DOHH2 (cell line): ENCODE results near the gene HLA-DMA.
A peak's percentile ranks its signal among the peaks of the same experiment; 100 is the strongest.

Experiments used
- H3F3A ChIP-seq: fragments of 200-600 bp; sonication (generic), shearing (Covaris generic); 2 replicates; pipeline ENCODE4 v1.6.0; 2016; ENCODE audit warnings: antibody characterized with exemption, mild to moderate bottlenecking; ENCODE audit not compliant: control insufficient read depth, insufficient read depth
- H3K27ac ChIP-seq: fragments of 200-600 bp; sonication (generic); 2 replicates; pipeline ENCODE4 v1.5.1; 2014; ENCODE audit warnings: low read depth, mild to moderate bottlenecking, low read length, moderate library complexity
- H3K27me3 ChIP-seq: fragments of 200-600 bp; sonication (generic); 2 replicates; pipeline ENCODE4 v1.6.1; 2014; ENCODE audit warnings: mild to moderate bottlenecking, low read length, mixed read lengths; ENCODE audit not compliant: control insufficient read depth
- H3K36me3 ChIP-seq: fragments of 200-600 bp; sonication (generic); 2 replicates; pipeline ENCODE4 v1.6.1; 2014; ENCODE audit warnings: mild to moderate bottlenecking, low read length, moderate library complexity, mixed read lengths; ENCODE audit not compliant: control insufficient read depth
- H3K4me1 ChIP-seq: fragments of 200-600 bp; sonication (generic); 2 replicates; pipeline ENCODE4 v1.6.1; 2014; ENCODE audit warnings: mild to moderate bottlenecking, low read length, mixed read lengths; ENCODE audit not compliant: control insufficient read depth
- H3K4me2 ChIP-seq: fragments of 200-600 bp; sonication (generic); 2 replicates; pipeline ENCODE4 v1.6.0; 2014; ENCODE audit warnings: mild to moderate bottlenecking, low read length, moderate library complexity
- H3K4me3 ChIP-seq: fragments of 200-600 bp; sonication (generic); 2 replicates; pipeline ENCODE4 v1.5.1; 2014; ENCODE audit warnings: mild to moderate bottlenecking, low read length, mixed read lengths
- H3K79me2 ChIP-seq: fragments of 200-600 bp; sonication (generic); 2 replicates; pipeline ENCODE4 v1.6.1; 2014; ENCODE audit warnings: mild to moderate bottlenecking, low read length, mixed read lengths; ENCODE audit not compliant: control insufficient read depth
- H3K9me2 ChIP-seq: fragments of 200-600 bp; sonication (generic); replicated peaks from 2 replicates; pipeline ENCODE4 v1.6.1; 2014; ENCODE audit warnings: mild to moderate bottlenecking, low read length, mixed read lengths; ENCODE audit not compliant: control insufficient read depth
- H3K9me3 ChIP-seq: fragments of 200-600 bp; sonication (generic); 2 replicates; pipeline ENCODE4 v1.6.1; 2014; ENCODE audit warnings: antibody characterized with exemption, low read length, mixed read lengths; ENCODE audit not compliant: control insufficient read depth, insufficient read depth
- H4K20me1 ChIP-seq: fragments of 200-600 bp; sonication (generic); 2 replicates; pipeline ENCODE4 v1.6.0; 2014; ENCODE audit warnings: low read depth, mild to moderate bottlenecking, antibody characterized with exemption, low read length, moderate library complexity; ENCODE audit not compliant: control insufficient read depth, insufficient read depth
- EZH2phosphoT487 ChIP-seq: fragments of 200-600 bp; sonication (generic); IDR thresholded peaks from 2 replicates; pipeline ENCODE4 v1.6.1; 2017; ENCODE audit warnings: borderline replicate concordance, mild to moderate bottlenecking, antibody characterized with exemption, low read length, moderate library complexity, mixed read lengths
- TF ChIP-seq, protein P1 (sequence below): fragments of 200-600 bp; sonication (generic); IDR thresholded peaks from one replicate; pipeline ENCODE4 v1.5.1; 2014; ENCODE audit warnings: antibody characterized with exemption, mild to moderate bottlenecking, low read depth, low read length; ENCODE audit not compliant: poor library complexity, severe bottlenecking

HLA-DMA gene

DNA sequence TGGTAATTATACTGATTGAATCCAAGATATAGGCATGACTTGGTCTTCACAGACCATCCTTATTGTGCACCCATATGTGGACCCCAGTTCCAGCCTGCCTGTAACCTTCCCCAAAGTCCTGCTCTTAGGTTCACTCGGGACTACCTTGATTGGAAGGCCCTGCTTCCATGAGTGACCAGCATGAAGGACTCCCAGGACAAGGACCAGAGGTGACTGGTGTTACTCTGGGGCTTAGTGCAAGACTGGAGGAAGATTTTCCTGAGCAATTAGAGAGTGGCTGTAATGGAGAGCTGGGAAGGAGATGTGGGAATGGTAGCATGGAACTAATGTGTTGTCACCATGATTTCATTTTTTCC is 30.6 kb upstream of the HLA-DMA start:
- Histone ChIP-seq H4K20me1 (peaks cover 9% of the 10 kb centered on the region; the same call in 1 of the 2 replicates), H3K36me3 (peaks cover 49% of the 10 kb centered on the region), H3F3A (peaks cover 62% of the 10 kb centered on the region), H3K9me2 (no peaks in the 10 kb centered on the region), H3K4me1 (peaks cover 42% of the 10 kb centered on the region), H3K9me3 (no peaks in the 10 kb centered on the region), H3K4me2 (no peak overlapping the region), H3K27me3 (no peaks in the 10 kb centered on the region), H3K4me3 (no peak overlapping the region), H3K27ac (peak overlapping the region; percentile 44), H3K79me2 (peaks cover 3% of the 10 kb centered on the region)
- no peak for TF ChIP-seq EZH2phosphoT487
- TF ChIP-seq, protein P1, sequence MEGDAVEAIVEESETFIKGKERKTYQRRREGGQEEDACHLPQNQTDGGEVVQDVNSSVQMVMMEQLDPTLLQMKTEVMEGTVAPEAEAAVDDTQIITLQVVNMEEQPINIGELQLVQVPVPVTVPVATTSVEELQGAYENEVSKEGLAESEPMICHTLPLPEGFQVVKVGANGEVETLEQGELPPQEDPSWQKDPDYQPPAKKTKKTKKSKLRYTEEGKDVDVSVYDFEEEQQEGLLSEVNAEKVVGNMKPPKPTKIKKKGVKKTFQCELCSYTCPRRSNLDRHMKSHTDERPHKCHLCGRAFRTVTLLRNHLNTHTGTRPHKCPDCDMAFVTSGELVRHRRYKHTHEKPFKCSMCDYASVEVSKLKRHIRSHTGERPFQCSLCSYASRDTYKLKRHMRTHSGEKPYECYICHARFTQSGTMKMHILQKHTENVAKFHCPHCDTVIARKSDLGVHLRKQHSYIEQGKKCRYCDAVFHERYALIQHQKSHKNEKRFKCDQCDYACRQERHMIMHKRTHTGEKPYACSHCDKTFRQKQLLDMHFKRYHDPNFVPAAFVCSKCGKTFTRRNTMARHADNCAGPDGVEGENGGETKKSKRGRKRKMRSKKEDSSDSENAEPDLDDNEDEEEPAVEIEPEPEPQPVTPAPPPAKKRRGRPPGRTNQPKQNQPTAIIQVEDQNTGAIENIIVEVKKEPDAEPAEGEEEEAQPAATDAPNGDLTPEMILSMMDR: no peak

DNA sequence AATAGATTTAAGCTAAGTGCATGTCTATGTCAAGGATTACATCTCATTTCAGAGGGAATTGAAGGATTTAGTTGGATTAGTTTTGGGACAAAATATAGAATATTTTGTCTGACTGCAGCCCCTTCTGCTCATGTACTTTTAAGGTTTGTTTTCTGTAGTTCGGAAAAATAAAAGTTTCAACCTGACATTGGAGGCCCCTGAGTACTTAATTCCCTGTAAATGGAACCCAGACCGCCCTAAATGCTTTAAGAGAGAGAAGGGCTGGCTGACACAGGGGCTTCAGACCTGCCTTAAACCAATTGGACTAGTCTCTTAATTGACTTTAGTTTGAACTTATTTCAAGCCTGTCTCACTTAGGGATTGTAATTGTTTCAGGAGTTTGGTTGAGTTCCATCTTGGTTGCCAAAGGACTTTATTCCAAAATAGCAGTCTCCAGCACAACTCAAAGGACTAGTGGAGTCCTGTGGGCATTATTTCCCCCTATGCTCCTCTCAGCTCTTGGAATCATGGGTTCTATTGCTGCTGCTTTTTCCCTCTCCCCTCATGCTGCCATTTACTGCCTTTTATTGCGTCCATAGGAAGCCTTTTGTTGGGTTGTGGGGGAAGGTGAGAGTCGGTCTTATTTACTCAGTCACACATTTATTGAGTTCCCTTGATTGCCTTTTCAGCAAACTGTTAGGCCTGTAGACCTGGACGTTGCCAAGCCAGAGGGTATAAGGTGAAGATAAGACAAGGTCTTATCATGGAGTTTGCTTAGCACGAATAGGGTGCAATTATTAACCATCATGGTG is 30.0 kb upstream of the HLA-DMA start:
- no peak for TF ChIP-seq EZH2phosphoT487
- TF ChIP-seq, protein P1: no peak
- Histone ChIP-seq H4K20me1 (peaks cover 14% of the 10 kb centered on the region), H3K27ac (peak overlapping the region; percentile 44), H3K36me3 (peaks cover 55% of the 10 kb centered on the region), H3K79me2 (peaks cover 9% of the 10 kb centered on the region), H3K9me3 (no peaks in the 10 kb centered on the region), H3K4me2 (no peak overlapping the region), H3K27me3 (no peaks in the 10 kb centered on the region), H3F3A (peaks cover 68% of the 10 kb centered on the region), H3K4me1 (peaks cover 39% of the 10 kb centered on the region), H3K9me2 (no peaks in the 10 kb centered on the region), H3K4me3 (no peak overlapping the region)

DNA sequence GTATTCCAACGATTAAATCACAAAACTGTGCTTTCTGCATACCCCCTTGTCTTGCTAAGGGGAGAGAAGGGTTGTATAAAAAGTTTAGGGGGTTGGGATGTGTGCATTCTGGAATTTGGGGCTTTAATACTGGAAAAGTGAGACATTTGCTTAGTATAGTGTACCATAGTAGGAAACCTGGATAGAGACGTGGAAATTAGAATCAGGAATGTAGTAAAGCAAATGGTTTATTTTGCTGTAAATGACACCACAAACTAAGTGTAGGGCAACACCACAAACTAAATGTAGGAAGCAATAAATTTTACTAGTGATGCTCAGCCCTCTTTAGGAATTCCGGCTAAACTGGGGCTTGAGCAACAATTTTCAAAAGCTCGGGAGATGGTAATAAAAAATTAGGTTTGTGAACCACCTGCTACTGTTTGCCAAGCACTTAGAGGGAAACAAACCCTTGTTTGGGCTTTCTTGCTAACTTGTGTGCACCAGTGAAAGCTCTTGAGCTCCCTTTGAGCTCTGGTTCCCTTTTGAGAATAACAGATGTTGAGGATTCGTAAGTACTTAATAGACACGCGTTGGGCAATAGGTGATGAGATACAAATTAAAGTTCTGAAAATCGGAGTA is 29.3 kb upstream of the HLA-DMA start:
- Histone ChIP-seq H3K27ac (peak overlapping the region; percentile 44; the same call in 1 of the 2 replicates), H3K36me3 (peaks cover 62% of the 10 kb centered on the region), H3K27me3 (no peaks in the 10 kb centered on the region), H3K4me1 (peaks cover 41% of the 10 kb centered on the region), H3K4me3 (no peak overlapping the region), H3F3A (peaks cover 75% of the 10 kb centered on the region), H3K4me2 (no peak overlapping the region), H4K20me1 (peaks cover 20% of the 10 kb centered on the region), H3K9me3 (no peaks in the 10 kb centered on the region), H3K79me2 (peaks cover 16% of the 10 kb centered on the region), H3K9me2 (no peaks in the 10 kb centered on the region)
- TF ChIP-seq, protein P1: no peak
- no peak for TF ChIP-seq EZH2phosphoT487
